ENCODE measurements around the gene SLC17A4. TPM values are rescaled to one million over a fixed set of nuclear protein-coding genes. Genes with fewer than 3 reads are reported as not detected.

SLC17A4 gene
- total and polyA plus RNA-seq, 2 of the 13 experiments (the other 11 are each of a cell fraction or from before 2014, with no cell fraction given), result 0.07 TPM; not detected in 1

- H2AFZ ChIP-seq (ENCODE audit: low read length), result no peak overlapping the region
- H3K9ac ChIP-seq (ENCODE audit: insufficient read depth, low read depth, low read length), result no peak overlapping the region
- no peaks in the 10 kb centered on the region for H3K9me3 ChIP-seq (ENCODE audit: low read length)
- no peak for TF ChIP-seq BRD4 (CRISPR knock-in tag; IDR thresholded peaks at IDR 0.05)
- no peak for TF ChIP-seq THYN1 (CRISPR knock-in tag; IDR thresholded peaks at IDR 0.05; ENCODE audit: borderline replicate concordance, low read depth)
- no peak for TF ChIP-seq ARID3A (IDR thresholded peaks at IDR 0.05; ENCODE audit: low read depth, low read length)
- TF ChIP-seq ZNF446 (CRISPR knock-in tag; IDR thresholded peaks at IDR 0.05), result no peak
- no peak for TF ChIP-seq ZNF205 (CRISPR knock-in tag; IDR thresholded peaks at IDR 0.05)
- TF ChIP-seq SP4 (CRISPR knock-in tag; IDR thresholded peaks at IDR 0.05), result no peak
- no peak for TF ChIP-seq ZNF503 (CRISPR knock-in tag; IDR thresholded peaks at IDR 0.05)
- TF ChIP-seq ZNF124 (CRISPR knock-in tag; IDR thresholded peaks at IDR 0.05), result no peak
- TF ChIP-seq MATR3 (CRISPR knock-in tag; IDR thresholded peaks at IDR 0.05), result no peak
- no peaks in the 10 kb centered on the region for H3K36me3 ChIP-seq (replicated peaks in 1 of 2; ENCODE audit: control insufficient read depth in 1 of 2, insufficient read depth in 2 of 2, low read length in 2 of 2)
- no peak for ATAC-seq
- no peak for DNase-seq (ENCODE audit: low spot score)
- 100% methylated on average over 1 of the region's 1 CpG for WGBS (ENCODE audit: low lambda C conversion rate)
- no peaks in the 10 kb centered on the region for H4K20me1 ChIP-seq (ENCODE audit: insufficient read depth, low read length)
- H3K27me3 ChIP-seq (ENCODE audit: control insufficient read depth in 1 of 2, insufficient read depth in 2 of 2, low read length in 2 of 2), result no peaks in the 10 kb centered on the region
- intact Hi-C loops (cut with micrococcal nuclease; ENCODE audit: unreplicated experiment) (no loop called here), in situ Hi-C loops (cut with HindIII; ENCODE audit: extremely low pct_ligation_motif_present, low pct_unique_long_range_greater_than_20kb) (loop anchor here (5.0 kb wide), 2 partner anchors 98 to 148 kb away; no protein-coding TSS in a partner anchor)
- no peaks in the 10 kb centered on the region for H3K4me1 ChIP-seq (ENCODE audit: insufficient read depth, low read length)
- H3K4me3 ChIP-seq (replicated peaks in 1 of 3; ENCODE audit: insufficient read depth in 1 of 3, low read depth in 2 of 3, low read length in 3 of 3), result no peak overlapping the region
- ChIA-PET CTCF (ENCODE audit: low intra/inter-chr PET ratio, low total read pairs) (no interaction called here), POLR2A (no interaction called here)
- BruUV-seq (replicated peaks), result no TSS peak
- no peak overlapping the region for H3K4me2 ChIP-seq (ENCODE audit: low read depth, low read length)
- FAIRE-seq, result no peak
- no peaks in the 10 kb centered on the region for H3K79me2 ChIP-seq (ENCODE audit: insufficient read depth, low read length)
- no peak overlapping the region for H3K27ac ChIP-seq (ENCODE audit: extremely low read length, insufficient read depth, low read length)
Observed at GRCh38 chr6:25793970-25794369, 39.4 kb downstream of the SLC17A4 start.

Measured in HepG2 (cell line).